ENCODE data around the gene C1orf198.

Gene C1orf198

GRCh38 chr1:230832476-230832875 lies 35.8 kb downstream of the C1orf198 start:
- no peak for DNase-seq (ENCODE audit: low read depth)

DNA sequence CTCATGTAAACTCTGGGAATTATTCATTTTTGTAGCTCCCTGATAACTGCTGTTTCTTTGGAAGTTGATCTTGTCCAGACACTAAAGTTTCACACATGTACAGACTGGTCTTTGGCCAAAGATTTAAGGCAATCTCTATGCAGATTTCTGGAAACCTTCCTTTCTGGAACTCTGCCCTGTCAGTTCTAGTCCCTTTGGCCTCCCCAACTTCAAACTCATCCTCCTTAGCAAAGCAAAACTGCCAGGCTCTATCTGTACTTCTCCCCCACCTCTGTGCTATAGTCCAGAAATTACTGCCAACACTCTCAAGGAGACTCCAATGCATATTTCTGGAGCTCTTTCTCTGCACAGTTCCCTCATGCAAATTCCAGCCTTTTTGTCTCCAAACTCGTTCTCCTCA lies 36.5 kb downstream of the C1orf198 start:
- DNase-seq (ENCODE audit: low read depth), result no peak

GRCh38 chr1:230828421-230828820 lies 39.9 kb downstream of the C1orf198 start:
- no peak for DNase-seq (ENCODE audit: low read depth)

- no peak for DNase-seq (ENCODE audit: low read depth)
Measured at GRCh38 chr1:230827801-230828200, 40.5 kb downstream of the C1orf198 start.

GRCh38 chr1:230827081-230827681 lies 41.1 kb downstream of the C1orf198 start:
- no peak for DNase-seq (ENCODE audit: low read depth)

- no peak for DNase-seq (ENCODE audit: low read depth)
Measured at GRCh38 chr1:230826166-230826875, 42.0 kb downstream of the C1orf198 start.

DNA sequence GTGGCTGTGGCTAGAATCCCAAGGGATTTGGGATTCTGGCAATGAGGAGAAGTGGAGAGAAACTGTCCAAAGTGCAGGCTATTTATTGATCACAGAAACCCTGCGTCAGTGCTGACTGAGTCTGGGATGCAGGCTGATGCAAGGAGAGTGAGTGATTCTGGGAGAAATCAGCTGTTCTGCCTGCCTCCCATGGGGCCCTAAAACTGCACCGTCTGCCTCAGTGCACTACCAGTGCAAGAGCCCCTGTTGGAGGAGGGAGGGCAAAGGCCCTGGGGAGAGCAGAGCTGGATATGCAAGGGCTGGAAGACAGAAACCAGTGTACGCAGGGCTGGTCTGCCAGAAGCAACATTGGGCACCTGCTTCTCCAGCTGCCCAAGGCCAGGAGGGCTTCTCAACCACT lies 42.6 kb downstream of the C1orf198 start:
- DNase-seq (ENCODE audit: low read depth), result no peak

- no peak for DNase-seq (ENCODE audit: low read depth)
Measured at GRCh38 chr1:230824919-230825721, 43.2 kb downstream of the C1orf198 start.

- DNase-seq (ENCODE audit: low read depth), result no peak
Measured at GRCh38 chr1:230824551-230824918, 43.8 kb downstream of the C1orf198 start.

GRCh38 chr1:230823931-230824381 lies 44.4 kb downstream of the C1orf198 start:
- DNase-seq (ENCODE audit: low read depth), result no peak

DNA sequence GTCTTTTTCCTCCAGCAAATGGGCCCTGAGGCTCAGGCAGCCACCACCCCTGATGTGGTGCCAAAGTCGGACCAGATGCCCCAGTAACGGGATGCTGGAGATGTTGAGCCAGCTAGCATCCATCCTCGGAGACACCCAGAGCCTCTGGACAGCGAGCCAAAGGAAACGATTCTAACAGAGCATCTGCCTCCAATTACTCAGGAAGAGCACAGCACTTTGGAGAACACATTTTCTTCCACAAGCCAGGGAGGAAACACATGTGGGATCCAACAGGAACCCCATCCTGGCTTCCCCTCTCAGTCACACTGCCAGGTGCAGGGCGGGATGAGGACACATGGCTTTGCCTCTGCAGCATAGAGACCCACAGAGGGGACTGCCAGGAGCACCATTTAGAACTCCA lies 44.9 kb downstream of the C1orf198 start:
- no peak for DNase-seq (ENCODE audit: low read depth)

DNA sequence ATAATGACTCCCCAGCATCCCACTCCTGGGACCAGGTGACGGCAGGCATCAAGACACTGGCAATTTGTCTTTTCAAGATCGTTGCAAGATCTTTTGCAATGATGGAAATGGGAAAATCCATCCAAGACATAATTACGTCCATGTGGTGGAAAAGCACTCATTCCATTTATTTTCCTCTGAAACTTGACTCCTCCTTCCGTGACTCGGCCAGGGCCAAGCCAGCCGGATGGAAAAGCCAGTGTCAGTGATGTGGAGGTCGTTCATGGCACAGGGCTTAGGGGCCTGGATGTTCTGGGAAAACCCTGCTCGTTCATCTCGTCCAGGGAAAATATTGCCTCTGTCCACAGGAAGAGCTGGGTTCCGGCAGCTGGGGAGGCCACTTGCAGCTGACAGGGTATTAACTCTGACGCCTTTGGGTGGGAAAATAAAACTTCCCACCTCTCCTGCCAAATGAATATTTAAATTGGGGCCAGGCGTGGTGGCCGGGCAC lies 46.2 kb downstream of the C1orf198 start:
- no peak for DNase-seq (ENCODE audit: low read depth)

DNA sequence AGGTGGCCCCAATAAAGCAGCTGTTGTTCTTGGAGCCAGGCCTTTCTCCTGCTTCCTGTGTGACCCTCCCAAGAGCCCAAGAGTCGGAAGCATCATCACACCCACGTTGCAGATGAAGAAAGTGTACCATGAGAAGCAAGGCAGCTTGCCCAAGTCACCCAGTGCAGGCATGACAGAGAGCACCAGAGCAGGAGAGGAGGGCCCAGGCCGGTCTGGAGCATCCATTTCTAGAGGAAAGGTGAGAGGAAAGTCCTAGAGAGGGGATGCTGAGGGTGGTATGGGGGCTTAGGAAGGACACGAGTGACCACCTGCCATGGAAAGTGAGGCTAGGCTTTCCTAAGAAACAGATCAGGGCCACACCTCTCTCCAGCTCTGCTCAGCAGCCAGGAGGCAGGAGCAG lies 47.0 kb downstream of the C1orf198 start:
- DNase-seq (ENCODE audit: low read depth), result no peak

DNA sequence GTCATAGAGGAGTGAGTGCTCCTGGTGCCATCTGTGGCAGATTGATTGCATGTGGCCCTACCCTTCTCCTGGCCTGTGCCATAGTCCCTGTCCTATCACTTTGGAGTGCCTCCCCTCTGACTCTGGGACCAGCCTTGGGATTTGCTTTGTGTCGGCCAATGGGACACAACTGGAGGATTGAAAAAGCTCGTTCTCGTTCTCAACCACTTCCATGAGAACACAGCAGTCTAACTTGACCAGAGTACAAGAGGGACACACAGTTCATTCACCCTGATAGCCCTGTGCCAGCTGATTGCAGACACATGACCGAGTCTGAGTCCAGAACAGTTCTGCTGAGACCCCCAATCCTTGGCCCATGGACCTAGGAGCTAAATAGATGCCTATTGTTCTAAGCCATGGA lies 47.8 kb downstream of the C1orf198 start:
- no peak for DNase-seq (ENCODE audit: low read depth)

- DNase-seq (ENCODE audit: low read depth), result no peak
Measured at GRCh38 chr1:230819976-230820375, 48.3 kb downstream of the C1orf198 start.

- no peak for DNase-seq (ENCODE audit: low read depth)
Measured at GRCh38 chr1:230818901-230819300, 49.4 kb downstream of the C1orf198 start.

- no peak for DNase-seq (ENCODE audit: low read depth)
Measured at GRCh38 chr1:230818367-230818766, 50.0 kb downstream of the C1orf198 start.

DNA sequence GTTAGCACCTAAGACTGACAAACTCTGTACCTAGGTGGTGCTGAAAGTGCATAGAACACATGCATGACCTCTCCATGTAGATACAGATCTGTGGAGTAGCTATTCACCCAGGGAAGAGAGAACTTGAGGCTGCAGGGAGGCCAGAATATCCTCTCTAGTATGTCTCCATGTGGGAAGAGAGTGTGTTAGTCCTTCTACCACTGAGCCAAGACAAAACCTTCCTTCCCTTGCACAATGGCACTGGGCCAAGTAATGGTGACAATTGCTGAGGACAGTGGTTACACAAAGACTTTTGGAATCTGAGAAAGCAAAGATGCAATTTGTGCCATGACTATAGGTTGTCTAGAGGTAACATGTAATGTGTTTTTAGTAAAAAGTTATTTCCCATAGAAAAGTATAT lies 52.3 kb downstream of the C1orf198 start:
- DNase-seq (ENCODE audit: low read depth), result no peak

DNA sequence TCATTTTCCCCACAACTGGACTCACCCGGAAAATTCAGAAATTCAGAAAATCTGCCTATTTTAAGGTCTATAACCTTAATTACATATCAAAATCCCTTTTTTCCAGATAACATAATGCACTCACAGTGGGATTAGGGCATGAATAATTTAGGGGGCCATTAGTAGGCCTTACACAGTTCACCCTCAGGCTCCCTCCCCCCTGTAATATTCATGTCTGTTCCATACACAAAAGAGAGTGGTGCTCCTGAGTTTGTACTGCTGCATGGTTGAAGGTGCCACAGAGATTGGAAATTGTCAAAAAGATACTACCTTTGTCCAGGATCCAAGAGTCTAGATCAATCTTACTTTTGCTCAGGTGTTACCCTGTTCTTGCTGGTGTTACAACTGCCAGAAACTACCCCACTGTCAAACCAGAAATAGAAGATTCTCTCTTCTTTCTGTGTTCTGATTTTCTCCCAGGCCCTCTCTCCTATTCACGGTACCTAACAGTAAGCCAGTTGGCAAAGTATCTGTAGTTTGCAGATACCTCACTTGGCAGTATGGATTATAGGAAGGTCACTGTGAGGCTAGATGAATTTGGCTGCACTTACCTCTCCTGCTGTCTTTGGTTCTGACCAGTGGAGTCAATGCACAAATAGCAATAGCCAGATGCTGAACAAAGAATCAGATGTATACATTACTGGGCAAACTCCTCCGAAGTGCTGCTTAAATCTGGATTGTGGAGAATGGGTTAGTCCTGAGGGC lies 53.2 kb downstream of the C1orf198 start:
- DNase-seq (ENCODE audit: low read depth), result no peak

GRCh38 chr1:230812568-230812967 lies 55.8 kb downstream of the C1orf198 start:
- DNase-seq (ENCODE audit: low read depth), result no peak

GRCh38 chr1:230809256-230809990 lies 58.9 kb downstream of the C1orf198 start:
- DNase-seq (ENCODE audit: low read depth), result no peak

All from activated T-helper 9 cell treated with anti-CD3 and anti-CD28 coated beads, Interleukin-2, amount 50 U/mL, for 16 hours (primary cell).